Fibroblast of skin of scalp (primary cell): ENCODE measurements around the gene MEIS1. TPM values are rescaled to one million over a fixed set of nuclear protein-coding genes. Genes with fewer than 3 reads are reported as not detected.
"Not testable (repeated sequence)": the region's sequence is repeated elsewhere in the genome, so short reads cannot be mapped to it uniquely, and the experiment has no call there.

Source experiments
- DNase-seq: peaks from one replicate; pipeline ENCODE4 v3.0.0-alpha.2; 2013
- polyA plus RNA-seq, 2 experiments: library from polyadenylated mRNA; unstranded; fragments of 120-200 nt; gene quantifications; one replicate each; pipeline ENCODE4 v1.2.1, GENCODE V29; 2013; ENCODE audit not compliant: insufficient read length in 2 of 2

Gene MEIS1
- polyA plus RNA-seq (2013, experiment 1 of 2; ENCODE audit: insufficient read length), result 22.1 TPM
- 25.1 TPM for polyA plus RNA-seq (2013, experiment 2 of 2; ENCODE audit: insufficient read length)

DNA sequence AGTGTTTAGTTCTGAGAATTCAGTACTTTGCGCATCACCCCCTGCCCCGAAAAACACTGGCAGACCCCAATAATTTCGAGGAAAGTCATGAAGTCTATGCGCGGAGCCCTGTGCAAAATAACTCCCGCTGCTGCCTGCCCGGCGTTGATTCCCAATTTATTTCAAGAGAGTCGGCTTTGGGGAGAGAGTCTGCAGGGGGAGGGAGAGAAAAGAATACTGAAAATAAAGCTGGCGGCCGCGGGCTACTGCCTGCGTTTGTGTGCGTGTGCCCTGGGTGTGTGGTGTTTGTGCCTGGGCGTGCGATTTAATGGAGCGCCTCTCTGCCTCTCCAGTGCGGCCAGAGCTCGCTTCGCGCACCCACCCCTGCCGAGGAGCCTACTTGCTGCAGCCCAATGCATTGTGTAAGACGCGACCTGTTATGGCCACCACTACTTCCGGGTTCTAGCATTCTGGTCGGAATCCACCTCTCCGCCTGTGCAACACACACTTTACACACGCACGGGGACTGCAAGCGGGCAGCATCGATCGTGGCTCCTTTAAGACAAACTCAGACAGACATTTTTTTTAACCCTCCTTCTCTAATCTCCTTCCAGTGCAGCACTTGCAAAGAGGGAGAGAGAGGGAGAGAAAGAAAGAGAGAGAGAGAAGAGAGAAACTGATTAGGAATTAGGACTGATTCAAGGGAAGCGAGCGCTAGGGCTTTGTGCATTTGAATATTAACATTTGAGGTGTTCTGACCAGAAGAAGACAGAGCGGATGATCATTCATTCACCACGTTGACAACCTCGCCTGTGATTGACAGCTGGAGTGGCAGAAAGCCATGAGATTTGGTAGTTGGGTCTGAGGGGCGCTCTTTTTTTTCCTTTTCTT lies at the start of gene MEIS1:
MEIS1 (plus strand) TSS at position 447 of the 870 bp plus-strand sequence. CDS start 732 bp downstream, outside the sequence.
- DNase-seq, result peak; percentile 99

- no peak for DNase-seq
Measured at GRCh38 chr2:66387016-66387753, 47.7 kb upstream of the MEIS1 start.

- DNase-seq, result peak; percentile 2
Measured at GRCh38 chr2:66389651-66390131, 45.2 kb upstream of the MEIS1 start.

- DNase-seq, result no peak
Measured at GRCh38 chr2:66390152-66390551, 44.8 kb upstream of the MEIS1 start.

GRCh38 chr2:66390811-66391210 lies 44.1 kb upstream of the MEIS1 start:
- DNase-seq, result no peak

GRCh38 chr2:66391240-66391639 lies 43.7 kb upstream of the MEIS1 start:
- DNase-seq, result not testable (repeated sequence)

DNA sequence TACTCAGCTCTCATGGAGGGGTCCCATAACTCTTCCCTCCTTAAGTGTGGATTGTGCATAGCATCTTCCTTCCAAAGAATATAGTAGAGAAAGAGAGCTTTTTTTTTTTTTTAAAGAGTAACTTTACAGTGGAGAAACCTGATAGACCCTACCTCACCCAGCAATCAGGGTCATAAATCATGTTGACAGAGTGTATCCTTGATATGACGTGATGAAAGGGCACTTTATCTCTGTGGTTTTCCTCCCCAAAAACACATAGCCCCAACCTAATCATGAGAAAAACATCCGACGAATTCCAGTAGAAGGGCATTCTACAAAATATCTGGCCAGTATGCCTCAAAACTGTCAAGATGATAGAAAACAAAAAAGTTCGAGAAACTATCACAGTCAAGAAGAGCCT lies 29.5 kb upstream of the MEIS1 start:
- DNase-seq, result no peak

- no peak for DNase-seq
Measured at GRCh38 chr2:66408905-66409304, 26.0 kb upstream of the MEIS1 start.

DNA sequence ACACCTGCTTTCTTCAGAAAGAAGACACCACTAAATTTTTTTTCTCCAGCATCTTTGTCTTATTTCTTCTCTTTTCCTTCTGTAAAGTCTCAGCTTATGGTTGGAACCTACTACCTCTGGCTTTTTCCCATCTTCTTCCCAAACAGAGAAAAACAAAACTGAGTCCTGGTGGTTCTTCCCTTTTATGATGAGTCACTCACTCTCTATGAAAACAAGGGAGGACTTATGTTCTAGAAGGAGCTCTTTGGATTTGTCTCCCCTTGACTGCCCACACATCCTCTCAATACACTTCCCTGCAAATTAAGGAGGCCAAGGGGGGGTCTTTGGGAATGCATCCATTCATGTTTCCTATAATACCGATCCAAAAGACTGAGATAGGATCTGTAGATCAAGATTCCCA lies 22.1 kb upstream of the MEIS1 start:
- DNase-seq, result no peak

GRCh38 chr2:66414896-66415295 lies 20.0 kb upstream of the MEIS1 start:
- no peak for DNase-seq

DNA sequence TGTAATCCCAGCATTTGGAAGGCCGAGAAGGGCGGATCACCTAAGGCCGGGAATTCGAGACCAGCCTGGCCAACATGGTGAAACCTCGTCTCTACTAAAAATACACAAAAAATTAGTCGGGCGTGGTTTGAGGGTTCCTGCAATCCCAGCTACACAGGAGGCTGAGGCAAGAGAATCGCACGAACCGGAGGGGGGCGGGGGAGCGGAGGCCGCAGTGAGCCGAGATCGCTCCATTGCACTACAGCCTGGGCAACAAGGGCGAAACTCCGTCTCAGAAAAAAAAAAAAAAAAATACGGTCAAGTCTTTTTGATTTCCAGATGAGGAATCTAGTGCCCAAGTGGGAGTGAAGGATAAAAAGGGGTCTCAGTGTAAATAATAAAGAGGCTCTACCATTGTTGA lies 16.5 kb upstream of the MEIS1 start:
- no peak for DNase-seq

- no peak for DNase-seq
Measured at GRCh38 chr2:66421612-66422011, 13.3 kb upstream of the MEIS1 start.

- no peak for DNase-seq
Measured at GRCh38 chr2:66423391-66424124, 11.4 kb upstream of the MEIS1 start.

- no peak for DNase-seq
Measured at GRCh38 chr2:66426244-66427111, 8.4 kb upstream of the MEIS1 start.

GRCh38 chr2:66427300-66427699 lies 7.6 kb upstream of the MEIS1 start:
- no peak for DNase-seq

DNA sequence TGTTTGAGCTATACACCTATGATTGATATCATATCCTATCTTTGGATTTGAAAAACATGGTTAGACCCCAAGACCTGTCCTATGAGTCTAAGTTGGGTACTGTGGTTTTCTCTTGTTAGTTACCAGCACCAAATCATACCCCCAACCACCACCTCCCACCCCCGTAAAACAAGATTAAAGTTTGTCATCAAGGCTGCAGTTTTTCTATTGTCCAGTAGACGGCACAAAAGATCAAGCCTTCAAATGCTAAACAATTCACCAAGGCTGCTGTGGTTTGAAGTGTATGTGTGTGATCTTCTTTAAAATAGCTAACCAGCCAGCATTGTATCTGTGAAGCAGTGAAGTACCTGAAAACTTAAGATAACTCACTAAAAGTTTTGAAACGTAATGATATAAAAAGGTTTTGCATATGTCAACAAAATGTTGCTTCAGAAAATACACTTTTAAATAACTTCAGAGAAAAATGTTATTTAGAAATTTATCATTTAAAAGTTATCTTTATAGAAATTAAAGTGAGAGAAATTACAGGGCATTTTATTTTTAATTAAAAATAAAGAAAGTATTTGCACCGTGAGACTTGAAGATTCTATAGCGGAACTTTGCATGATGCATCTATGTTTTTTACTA lies 5.8 kb upstream of the MEIS1 start:
- peak; percentile 61 for DNase-seq

GRCh38 chr2:66429693-66430504 lies 5.0 kb upstream of the MEIS1 start:
- DNase-seq, result no peak

DNA sequence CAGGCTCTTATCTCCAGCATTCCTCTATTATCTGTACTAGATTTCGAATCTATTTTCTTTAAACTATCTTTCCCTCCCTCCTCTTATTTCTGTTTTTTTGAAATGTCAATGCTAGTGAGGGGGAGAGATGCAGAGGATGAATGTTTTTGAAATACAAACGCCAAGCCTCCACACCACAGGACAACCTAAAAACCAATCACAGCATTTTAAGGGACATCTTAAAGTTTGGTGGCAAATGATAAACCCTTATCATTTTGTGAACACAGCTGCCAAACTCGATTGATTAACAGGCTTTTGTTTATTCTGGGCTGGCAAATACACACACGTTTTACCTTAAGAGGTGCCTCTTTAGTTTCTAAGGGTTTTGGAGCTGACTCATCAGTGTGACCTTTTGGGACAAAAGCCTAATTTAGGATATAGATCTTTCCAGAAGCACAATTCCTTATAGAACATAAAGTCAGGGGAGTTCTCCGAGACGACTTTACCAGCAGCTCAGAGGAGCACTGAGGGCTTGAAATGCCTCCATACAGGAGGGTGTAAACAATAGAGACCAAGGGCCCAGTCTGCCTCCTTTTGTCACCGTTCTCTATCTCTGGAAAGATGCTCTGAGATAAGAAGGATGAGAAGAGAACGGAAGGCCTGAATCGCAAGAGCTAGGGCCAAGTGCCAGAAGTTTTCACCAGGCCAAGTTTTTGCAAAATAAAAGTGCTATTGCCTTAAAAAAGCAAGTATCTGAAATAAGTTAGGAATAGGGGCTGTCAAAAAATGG lies 4.2 kb upstream of the MEIS1 start:
- DNase-seq, result no peak

DNA sequence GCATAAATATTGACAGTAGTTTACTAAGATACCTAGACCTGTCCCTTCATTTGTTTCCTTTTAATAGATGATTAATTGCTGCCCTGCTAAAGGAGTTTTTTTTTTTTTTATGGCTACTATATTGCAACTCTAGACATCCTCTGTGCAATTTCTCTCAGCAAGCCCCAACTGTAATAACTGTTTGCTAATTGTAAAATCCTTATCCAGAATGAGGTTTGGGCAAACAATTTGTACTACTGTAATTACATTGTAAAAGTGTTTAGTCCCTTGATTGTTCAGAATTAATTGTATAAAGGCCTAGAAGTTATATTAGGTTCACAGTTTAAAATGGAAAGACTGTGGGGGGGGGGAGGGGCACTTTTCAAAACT lies 3.7 kb upstream of the MEIS1 start:
- no peak for DNase-seq
